Esophagus squamous epithelium (tissue), 4 donors: ENCODE measurements around the gene CERT1.

Experiments used
- POLR2A ChIP-seq, 4 donors: fragments of 450-650 bp; IDR thresholded peaks; one replicate each; pipeline ENCODE4 v1.6.1; 2017; ENCODE audit warnings: antibody characterized with exemption in 4 of 4, mild to moderate bottlenecking in 4 of 4, moderate library complexity in 3 of 4
- TF ChIP-seq, protein P1 (sequence below), 6 experiments: fragments of 450-650 bp in 4 of 6; fragments of 200-600 bp in 2 of 6; sonication (generic) in 2 of 6; IDR thresholded peaks; one replicate each; pipeline ENCODE4 v1.5.1; 2016 to 2019; ENCODE audit warnings: antibody characterized with exemption in 6 of 6, mild to moderate bottlenecking in 4 of 6, moderate library complexity in 4 of 6

GRCh38 chr5:75450069-75450468 lies 61.4 kb downstream of the CERT1 start:
- no peak for TF ChIP-seq POLR2A (IDR thresholded peaks at IDR 0.05)
- TF ChIP-seq, protein P1, sequence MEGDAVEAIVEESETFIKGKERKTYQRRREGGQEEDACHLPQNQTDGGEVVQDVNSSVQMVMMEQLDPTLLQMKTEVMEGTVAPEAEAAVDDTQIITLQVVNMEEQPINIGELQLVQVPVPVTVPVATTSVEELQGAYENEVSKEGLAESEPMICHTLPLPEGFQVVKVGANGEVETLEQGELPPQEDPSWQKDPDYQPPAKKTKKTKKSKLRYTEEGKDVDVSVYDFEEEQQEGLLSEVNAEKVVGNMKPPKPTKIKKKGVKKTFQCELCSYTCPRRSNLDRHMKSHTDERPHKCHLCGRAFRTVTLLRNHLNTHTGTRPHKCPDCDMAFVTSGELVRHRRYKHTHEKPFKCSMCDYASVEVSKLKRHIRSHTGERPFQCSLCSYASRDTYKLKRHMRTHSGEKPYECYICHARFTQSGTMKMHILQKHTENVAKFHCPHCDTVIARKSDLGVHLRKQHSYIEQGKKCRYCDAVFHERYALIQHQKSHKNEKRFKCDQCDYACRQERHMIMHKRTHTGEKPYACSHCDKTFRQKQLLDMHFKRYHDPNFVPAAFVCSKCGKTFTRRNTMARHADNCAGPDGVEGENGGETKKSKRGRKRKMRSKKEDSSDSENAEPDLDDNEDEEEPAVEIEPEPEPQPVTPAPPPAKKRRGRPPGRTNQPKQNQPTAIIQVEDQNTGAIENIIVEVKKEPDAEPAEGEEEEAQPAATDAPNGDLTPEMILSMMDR (IDR thresholded peaks at IDR 0.05): no peak
